Subcutaneous adipose tissue (tissue), 4 donors: ENCODE data around the gene UBASH3B. TPM values are rescaled to one million over a fixed set of nuclear protein-coding genes. Genes with fewer than 3 reads are reported as not detected.

Experiments used
- CTCF ChIP-seq: fragments of 450-650 bp; IDR thresholded peaks from one replicate; pipeline ENCODE4 v1.5.1; 2016; ENCODE audit warnings: low read depth, mild to moderate bottlenecking, control low read depth, antibody characterized with exemption, moderate library complexity
- total RNA-seq, 4 donors: library from RNA; depleted of rRNA; stranded (reverse); fragments of >200 nt; gene quantifications; one replicate each; pipeline ENCODE4 v1.1.0, GENCODE V29; 2016

UBASH3B gene
- total RNA-seq, 4 donors from 2014 or later = 2.4 to 15.3 (median 7.1) TPM

- TF ChIP-seq CTCF = no peak
These were observed 107.6 kb downstream of the UBASH3B start for GRCh38 chr11:122763108-122763507.

GRCh38 chr11:122764371-122765090, 109.0 kb downstream of the UBASH3B start:
- no peak for TF ChIP-seq CTCF

DNA sequence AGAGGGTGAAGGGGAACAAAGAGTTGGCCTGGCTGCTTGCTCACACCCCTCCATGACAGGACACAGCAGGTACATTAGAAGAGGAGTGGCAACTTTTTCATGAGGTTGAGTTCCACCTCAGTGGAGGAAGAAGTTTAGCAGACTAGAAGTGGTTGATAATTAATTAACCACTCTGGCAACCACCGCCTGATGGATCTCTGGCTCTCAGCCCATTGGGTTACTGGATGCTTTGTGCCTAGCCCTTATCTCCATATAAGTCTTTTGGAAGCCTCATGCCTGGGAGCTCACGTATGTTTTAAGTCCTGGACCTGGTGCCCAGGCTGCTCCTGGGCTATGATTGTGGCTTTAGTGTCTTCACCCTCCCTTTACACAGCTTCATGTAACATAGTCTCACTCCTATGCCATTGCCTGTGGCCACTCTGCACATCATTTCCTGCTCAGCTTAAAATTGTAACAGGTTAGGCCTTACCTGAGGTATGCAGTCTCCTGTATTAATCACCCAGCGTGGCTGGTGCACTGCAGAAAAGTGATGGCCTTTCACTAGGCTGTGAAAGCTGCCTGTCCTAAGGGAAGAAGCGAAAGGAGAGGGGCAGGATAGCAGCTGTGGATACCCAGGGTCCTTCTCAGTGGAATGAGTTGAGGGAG, 110.1 kb downstream of the UBASH3B start:
- TF ChIP-seq CTCF = no peak

DNA sequence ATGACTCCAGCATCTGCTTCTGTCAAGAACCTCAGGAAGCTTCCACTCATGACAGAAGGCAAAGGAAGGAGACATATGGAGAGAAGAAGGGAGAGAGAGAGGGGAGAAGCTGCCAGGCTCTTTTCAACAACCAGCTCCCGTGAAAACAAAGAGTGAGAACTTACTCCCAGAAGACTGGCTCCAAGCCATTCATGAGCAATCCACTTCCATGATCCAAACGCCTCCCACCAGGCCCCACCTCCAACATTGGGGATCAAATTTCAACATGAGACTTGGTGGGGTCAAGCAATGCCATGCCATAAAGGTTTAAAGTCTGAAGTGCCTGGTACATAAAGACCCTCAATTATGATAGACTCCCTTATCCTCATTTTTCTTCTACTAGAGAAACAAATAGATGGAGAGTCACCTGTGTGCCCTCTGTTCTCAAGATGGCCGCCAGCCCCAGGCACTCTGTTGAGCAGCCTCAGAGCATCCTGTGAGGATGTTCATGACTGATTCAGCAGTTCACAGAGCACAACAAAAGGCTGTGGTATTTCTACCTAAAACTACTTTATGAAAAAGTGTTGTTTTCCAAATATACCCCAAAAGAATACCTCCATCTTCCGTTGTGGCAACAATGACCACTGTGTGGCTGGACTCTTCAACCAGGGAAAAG, 113.7 kb downstream of the UBASH3B start:
- no peak for TF ChIP-seq CTCF

DNA sequence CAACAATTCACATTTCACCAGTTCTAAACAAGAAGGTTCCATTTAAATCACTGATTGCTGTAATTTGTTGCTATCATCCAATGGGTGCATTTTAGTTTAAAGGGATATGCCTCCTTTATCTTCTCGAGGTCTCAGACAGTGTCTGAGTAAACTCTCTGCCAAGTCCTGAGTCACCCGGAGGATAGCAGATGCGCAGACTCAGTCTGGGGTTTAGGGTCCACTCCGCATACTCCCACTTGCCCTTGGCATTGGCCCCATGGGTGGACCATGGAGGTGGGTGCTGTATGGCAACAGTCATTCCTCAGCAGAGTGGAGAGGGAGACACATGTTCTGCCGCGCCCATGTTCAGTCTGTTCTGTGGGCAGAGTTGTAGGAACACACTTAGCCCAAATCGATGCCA, 117.4 kb downstream of the UBASH3B start:
- no peak for TF ChIP-seq CTCF

DNA sequence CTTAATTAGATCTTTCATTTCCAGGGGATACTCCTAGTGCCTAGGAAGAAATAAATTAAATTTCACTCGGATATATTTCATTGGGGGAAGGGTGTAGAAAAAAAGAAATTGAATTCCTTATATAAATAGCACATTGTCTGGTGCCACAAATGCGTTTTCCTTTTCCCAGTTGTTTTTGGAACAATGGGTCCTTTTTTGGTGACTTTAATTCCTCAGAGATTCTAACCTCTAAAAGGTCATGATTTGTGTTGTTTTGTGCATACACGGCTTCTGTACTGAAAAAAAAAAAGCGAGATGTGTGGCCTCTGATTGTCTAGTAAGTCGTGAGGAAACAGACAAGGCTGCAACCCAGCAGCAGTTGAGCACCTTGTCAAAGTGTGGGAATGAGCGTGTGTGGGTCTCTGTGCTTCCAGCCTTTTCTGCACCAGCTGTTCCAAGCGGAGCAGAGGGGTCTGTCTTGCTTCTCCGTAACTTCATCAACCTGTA, 118.3 kb downstream of the UBASH3B start:
- no peak for TF ChIP-seq CTCF

DNA sequence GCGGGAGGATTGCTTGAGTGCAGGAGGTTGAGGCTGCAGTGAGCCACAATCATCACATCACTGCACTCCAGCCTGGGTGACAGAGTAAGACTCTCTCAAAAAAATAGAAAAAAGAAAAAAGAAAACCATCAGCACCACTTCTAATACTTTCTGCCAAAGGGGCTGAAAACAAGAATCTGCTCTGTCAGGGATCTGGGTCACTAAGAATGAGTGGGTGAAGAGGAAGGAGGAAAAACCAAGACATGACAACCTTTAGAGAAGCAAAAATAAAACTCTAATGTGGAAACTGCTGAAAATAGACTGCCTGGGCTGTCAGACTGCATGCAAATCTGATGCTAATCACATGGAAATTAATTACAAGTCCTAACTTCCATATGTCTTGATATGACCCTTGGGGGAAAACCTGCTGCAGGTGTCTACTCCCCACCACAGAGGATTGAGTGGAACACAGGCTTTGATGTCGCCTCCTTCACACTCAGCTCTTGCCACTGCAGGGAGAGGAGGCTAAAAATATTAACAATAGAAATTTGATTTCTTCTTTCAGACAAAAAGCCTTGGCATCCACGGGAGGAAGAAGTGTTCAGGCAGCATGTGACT, 120.3 kb downstream of the UBASH3B start:
- TF ChIP-seq CTCF = no peak
